ENCODE measurements around the gene POLR2J3.
"Not testable (repeated sequence)": the region's sequence is repeated elsewhere in the genome, so short reads cannot be mapped to it uniquely, and the experiment has no call there.

The POLR2J3 gene

DNA sequence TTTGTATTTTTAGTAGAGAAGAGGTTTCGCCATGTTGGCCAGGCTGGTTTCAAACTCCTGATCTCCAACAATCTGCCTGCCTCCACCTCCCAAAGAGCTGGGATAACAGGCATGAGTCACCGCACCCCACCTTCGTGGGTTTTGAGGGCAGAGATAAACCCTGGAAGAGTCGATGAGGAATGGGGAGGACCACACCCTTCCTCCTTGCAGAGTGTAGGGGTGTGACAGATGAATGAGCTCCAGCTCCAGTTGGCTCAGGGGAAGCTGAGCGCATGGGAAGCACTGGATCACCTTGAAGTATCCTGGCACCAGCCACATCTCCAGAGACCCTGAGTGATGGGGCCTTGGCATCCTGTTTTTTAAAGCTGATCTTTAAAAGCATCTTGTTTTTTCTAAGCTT, 11.1 kb upstream of the POLR2J3 start:
- not testable (repeated sequence) for DNase-seq (ENCODE audit: low read depth)

DNA sequence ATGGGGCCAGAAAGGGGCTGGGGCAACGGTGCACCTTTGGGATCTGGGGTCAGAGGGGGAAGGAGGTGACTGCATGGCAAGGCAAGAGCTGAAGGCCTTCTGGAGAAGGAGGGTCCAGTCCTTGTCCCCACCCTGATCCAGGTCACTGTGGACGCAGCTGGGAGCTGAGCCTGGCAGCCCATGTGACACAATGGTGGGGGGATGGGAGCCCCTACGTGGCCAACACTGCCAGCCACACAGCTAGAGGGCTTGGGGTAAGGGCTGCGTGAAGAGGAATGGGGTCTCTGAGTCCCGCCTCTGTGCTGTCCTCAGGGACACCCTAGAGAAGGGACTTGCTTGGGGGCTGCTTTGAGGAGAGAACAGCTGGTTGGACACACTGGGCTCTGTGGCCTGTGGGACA, 9.3 kb upstream of the POLR2J3 start:
- DNase-seq (ENCODE audit: low read depth) = not testable (repeated sequence)

DNA sequence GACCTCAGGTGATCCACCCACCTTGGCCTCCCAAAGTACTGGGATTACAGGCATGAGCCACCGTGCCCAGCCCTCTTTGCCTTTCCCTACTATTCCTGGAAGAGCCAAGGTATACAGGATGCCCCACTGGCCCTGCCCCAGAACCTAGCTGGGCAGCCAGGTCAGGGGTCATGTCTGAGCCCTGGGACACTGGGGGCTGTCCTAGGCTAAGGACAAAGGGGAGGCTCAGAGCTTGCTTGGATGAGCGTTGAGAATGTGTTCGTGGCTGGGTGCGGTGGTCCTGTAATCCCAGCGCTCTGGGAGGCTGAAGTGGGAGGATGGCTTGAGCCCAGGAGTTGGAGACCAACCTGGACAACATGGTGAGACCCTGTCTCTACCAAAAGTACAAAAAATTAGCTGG, 6.1 kb upstream of the POLR2J3 start:
- DNase-seq (ENCODE audit: low read depth) = not testable (repeated sequence)

DNA sequence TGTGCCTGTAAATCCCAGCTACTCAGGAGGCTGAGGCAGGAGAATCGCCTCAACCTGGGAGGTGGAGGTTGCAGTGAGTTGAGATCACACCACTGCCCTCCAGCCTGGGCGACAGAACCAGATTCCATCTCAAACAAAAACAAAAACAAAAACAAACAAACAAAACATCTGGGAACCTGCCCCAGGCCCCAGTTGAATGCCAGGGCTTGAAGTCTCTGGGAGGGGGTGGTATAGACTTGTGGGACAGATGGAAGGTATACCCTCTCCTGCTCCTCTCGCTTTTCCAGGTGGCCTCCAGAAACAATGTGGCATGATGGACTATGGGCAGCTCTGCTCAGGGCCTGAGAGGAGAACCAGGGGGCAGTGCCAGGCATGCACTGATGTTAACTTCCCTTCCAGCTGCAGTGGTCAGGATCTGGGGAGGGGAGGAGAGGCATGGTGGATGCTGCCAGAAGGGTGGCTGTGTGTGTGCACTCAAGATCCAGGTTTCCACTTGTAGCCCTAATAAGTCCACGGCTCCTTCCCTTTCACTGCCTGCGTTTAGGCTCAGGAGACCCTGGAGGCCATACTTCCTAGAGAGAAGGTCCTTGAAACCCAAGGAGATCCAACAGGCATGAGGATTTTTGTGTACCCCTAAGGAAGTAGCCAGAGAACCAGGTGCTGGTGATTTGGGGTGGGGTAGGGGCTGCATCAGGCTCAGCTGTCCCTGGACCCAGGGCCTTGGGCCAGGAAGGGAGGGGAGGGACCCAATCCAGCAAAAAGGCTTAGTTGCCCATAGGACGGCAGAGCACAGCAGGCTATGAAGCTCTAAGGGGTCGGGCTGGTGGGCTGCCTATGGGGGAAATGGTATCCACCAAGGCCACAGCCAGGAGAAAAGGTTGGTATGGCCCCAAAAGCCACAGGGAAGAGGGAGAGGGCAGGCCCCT, 5.2 kb upstream of the POLR2J3 start:
- not testable (repeated sequence) for DNase-seq (ENCODE audit: low read depth)

DNA sequence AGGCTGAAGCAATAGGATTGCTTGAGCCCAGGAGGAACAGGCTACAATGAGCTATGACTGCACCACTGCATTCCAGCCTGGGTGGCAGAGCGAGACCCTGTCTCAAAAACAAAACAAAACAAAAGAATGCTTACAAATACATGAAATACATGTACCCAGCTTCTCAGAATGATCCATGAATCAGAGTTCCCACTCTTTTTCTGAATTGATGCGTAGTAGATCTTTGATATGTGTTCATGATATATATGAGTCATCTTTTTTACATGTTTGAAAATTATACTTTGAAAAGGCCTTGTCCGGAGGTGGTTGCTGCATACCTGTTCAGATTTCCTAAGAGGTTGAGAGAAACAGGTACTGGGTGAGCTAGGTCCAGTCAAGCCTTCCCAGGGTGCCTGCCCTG, 4.0 kb upstream of the POLR2J3 start:
- not testable (repeated sequence) for DNase-seq (ENCODE audit: low read depth)

DNA sequence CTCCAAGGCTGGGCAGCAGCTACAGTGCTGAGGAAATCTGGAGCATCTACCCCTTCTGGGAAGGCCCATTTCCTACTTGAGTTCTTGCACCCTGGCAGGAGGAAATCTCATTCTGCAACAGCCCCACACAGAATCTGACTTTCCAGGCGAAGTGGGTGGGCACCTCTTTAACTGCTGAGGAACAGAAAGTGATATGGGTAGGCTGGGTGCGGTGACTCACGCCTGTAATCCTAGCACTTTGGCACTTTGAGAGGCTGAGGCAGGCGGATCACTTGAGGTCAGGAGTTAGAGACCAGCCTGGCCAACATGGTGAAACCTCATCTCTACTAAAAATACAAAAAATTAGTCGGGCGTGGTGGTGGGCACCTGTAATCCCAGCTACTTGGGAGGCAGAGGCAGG, 2.2 kb upstream of the POLR2J3 start:
- DNase-seq (ENCODE audit: low read depth) = not testable (repeated sequence)

DNA sequence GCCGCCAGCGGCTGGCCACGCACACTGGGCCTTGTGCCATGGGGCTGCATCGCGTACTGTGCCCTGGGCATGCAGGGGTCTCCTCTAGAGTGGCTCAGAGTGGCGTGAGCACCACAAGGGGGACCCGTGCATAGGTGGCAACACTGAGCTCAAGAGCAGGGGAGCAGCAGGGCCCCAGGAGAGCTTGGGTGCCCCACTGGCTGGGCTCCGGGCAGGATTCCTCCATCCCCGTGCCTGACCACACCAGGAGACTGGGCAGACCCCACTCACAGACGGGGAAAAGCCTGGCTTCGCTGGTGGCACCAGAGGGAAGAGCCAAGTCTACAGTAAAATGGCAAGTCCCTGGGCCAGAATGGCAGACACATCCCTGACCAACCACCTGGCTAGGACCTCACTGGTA, 3.8 kb downstream of the POLR2J3 start:
- not testable (repeated sequence) for DNase-seq (ENCODE audit: low read depth)

DNA sequence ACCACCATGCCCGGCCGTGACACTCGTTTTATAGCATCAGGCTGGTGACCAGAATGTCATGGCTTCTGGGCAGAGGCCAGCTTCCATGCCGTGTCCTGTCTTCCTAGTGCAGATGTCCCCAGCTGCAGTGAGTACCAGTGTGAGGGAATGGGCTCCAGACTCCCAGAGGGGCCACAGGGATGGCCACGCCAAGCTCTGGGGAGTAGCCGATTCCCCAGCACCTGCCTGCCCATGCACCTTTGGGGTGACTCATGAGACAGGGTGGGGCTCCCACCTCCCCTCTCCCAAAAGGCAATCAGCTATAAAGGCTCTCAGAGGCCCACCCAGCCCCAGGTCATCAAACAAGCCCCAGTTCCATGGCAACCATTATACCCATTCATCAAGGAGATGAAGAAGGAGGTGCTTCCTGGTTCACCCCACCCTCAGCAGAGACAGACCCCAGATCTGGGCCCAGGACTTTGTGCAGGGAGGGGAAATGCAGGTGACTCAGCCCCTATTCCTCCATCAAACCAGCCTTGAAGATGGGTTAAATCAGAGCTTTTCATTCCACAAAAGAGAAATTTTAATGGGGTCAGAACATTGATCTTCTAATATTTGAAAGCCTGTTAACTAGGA, 21.5 kb downstream of the POLR2J3 start, which contains the start of gene SPDYE2:
SPDYE2 (plus strand) TSS at position 419 of the 615 bp plus-strand sequence. CDS start 2,030 bp downstream, outside the sequence.
- not testable (repeated sequence) for DNase-seq (ENCODE audit: low read depth)

DNA sequence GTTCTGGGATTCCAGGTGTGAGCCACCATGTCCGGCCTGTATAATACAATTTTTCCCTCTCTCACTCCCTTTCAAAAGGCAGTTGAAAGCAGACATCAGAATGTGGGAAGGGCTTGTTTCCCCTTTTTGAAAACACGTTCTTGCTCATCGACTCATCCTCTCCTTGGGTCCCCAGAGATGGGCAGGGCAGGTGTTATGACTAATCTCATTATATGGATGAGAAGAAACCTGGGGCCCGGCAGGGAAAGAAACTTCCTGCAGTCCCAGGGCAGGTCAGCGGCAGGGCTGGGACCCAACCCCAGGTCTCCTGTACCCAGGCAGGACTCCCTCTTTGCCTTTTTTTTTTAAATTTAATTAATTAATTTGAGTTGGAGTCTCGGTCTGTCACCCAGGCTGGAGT, 26.0 kb downstream of the POLR2J3 start:
- not testable (repeated sequence) for DNase-seq (ENCODE audit: low read depth)

DNA sequence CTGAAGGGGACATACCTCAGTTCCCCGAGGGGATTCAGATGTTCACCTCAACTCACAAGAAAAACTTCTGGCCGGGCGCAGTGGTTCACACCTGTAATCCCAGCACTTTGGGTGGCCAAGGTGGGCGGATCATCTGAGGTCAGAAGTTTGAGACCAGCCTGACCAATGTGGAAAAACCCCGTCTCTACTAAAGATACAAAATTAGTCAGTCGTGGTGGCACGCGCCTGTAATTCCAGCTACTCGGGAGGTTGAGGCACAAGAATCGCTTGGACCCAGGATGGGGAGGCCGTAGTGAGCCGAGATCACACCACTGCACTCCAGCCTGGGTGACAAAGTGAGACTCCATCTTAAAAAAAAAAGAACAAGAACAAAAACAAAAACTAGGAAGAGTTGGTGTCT, 27.1 kb downstream of the POLR2J3 start:
- DNase-seq (ENCODE audit: low read depth) = not testable (repeated sequence)

DNA sequence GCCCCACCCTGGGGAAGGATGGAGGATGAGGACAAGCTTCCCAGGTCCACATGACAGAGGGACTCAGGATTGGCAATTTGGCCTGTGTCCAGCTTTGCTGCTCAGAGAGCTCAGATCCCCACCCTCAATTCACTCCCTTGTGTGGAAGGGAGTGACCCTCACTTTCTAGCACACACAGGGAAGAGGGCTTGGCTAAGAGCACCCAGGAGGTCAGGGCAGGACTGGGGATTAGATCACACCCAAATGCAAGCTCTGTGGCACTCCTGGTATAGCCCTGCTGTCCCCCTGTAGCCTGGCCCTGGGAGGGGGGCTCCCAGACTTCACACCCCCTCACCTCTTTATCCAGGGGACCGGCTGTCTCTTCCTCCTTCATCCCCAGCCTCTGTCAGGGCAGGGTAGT, 28.0 kb downstream of the POLR2J3 start:
- DNase-seq (ENCODE audit: low read depth) = not testable (repeated sequence)

DNA sequence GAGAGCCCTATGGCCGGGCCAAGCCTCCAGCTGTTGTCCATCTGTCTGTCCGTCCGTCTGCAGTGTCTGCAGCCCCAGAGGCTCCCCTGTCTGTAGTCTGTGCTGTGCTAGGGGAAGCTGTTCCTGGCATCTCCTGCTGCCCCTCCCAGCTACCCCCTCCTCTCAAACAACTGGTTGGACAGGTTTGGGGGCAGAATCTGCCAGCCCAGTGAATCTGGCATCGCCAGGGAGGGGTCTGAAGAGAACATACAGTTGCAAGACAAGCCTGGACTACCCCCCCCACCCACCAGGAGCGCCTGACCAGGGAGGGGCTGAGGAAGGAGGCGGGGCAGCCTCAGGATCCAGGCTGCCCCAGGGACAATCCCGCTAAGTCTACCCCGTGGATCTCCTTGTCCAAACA, 28.8 kb downstream of the POLR2J3 start, which contains the start of gene UPK3BL2:
UPK3BL2 (minus strand) TSS at position 101 of the 400 bp plus-strand sequence; CDS start at position 41, 60 bp downstream.
- not testable (repeated sequence) for DNase-seq (ENCODE audit: low read depth)

DNA sequence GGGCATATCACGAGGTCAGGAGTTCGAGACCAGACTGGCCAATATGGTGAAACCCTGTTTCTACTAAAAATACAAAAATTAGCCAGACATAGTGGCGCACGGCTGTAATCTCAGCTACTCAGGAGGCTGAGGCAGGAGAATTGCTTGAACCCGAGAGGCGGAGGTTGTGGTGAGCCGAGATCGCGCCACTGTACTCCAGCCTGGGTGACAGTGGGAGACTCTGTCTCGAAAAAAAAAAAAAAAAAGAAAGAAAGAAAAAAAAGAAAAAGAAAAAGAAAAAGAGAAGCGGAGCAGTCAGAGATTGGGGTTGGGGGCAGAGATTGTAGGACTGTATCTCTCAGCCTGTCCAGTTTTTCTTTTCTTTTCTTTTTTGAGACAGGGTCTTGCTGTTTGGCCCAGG, 29.6 kb downstream of the POLR2J3 start:
- not testable (repeated sequence) for DNase-seq (ENCODE audit: low read depth)

DNA sequence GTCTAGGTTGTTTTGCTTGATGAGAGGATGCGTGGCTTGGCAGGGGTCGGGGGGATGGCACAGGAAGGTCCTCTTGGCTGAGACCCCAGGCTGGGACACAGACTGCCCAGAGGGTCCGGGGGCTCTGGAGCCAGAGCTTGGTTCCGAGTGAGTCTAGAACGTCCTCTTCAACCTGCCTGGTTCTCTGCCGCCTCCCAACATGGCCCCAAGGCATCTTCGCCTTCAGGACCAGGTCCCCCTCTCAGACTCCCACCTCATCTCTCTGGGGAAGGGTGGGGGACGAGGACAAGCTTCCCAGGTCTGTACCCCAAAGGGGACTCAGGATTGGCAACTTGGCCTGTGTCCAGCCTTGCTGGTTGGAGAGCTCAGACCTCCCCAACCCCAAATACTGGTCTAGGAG, 30.3 kb downstream of the POLR2J3 start:
- not testable (repeated sequence) for DNase-seq (ENCODE audit: low read depth)

DNA sequence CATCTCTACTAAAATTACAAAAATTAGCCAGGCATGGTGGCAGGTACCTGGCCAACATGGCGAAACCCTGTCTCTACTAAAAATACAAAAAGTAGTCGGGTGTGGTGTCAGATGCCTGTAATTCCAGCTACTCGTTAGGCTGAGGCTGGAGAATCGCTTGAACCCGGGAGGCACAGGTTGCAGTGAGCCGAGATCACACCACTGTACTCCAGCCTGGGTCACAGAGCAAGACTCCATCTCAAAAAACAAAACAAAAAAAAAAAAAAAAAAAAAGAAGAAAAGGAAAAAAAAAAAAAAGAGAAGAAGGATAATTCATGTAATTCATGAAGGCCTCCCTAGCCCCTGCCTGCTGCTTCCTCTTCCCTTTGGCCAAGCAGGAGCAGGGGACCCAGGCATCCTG, 31.8 kb downstream of the POLR2J3 start:
- DNase-seq (ENCODE audit: low read depth) = not testable (repeated sequence)

DNA sequence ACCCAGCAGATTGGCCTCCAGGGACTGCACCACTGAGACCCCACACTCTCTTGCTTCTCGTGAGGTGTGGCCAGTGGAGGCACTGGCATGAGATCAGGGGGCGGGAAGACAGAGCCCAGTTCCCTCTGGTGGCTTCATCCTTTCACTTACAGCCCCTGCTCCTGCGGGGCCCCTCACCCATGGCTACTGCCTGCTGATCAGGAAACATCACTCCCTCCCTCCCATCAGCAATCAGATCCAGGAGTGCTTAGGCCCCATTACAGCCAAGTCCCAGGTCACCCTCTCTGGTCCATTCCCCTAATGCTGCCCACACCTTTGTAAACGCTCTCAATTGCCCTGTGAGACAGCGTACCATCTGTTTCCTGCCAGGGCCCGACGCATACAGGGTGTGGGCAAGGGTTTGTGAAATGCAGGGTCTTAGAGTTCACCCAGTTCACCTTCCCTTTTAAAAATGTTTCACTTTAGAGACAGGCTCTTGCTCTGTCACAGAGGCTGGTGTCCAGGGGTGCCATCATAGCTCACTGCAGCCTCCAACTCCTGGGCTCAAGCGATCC, 37.2 kb downstream of the POLR2J3 start:
- DNase-seq (ENCODE audit: low read depth) = not testable (repeated sequence)

DNA sequence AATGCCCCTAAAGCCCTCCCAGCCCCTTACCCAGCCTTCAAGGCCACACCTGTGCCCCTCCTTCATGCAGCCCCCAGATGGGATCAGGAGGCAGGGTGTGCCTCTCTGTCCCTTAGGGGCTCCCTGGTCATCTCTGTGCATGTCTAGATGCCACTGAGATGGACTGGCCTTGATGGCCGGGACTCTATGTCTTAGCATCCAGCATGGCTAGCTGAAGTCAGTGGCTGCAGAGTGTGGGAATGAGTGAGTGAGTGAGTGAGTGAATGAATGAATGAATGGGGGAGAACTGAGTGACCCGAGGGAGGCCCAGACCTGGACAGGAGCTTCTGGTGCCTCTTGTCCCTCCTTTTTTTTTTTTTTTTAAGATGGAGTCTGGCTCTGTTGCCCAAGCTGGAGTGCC, 40.3 kb downstream of the POLR2J3 start:
- DNase-seq (ENCODE audit: low read depth) = not testable (repeated sequence)

DNA sequence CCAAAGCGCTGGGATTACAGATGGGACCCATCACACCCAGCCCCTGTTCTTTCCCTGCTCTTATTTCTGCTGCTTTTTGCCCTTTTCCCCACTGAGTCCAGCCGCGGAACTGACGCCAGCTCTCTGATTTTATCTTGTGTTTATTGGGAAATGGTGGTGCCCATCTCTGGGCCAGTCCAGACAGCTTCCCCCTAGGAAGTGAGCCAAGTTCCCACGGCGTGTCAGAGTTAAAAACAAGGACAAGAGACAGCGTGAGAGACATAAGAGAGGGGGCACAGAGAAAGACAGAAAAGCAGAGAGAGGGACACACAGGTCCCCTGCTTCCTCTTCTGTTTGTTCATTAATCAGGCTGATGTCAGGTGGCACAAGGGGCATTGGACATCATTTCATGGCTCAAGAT, 40.8 kb downstream of the POLR2J3 start:
- not testable (repeated sequence) for DNase-seq (ENCODE audit: low read depth)

DNA sequence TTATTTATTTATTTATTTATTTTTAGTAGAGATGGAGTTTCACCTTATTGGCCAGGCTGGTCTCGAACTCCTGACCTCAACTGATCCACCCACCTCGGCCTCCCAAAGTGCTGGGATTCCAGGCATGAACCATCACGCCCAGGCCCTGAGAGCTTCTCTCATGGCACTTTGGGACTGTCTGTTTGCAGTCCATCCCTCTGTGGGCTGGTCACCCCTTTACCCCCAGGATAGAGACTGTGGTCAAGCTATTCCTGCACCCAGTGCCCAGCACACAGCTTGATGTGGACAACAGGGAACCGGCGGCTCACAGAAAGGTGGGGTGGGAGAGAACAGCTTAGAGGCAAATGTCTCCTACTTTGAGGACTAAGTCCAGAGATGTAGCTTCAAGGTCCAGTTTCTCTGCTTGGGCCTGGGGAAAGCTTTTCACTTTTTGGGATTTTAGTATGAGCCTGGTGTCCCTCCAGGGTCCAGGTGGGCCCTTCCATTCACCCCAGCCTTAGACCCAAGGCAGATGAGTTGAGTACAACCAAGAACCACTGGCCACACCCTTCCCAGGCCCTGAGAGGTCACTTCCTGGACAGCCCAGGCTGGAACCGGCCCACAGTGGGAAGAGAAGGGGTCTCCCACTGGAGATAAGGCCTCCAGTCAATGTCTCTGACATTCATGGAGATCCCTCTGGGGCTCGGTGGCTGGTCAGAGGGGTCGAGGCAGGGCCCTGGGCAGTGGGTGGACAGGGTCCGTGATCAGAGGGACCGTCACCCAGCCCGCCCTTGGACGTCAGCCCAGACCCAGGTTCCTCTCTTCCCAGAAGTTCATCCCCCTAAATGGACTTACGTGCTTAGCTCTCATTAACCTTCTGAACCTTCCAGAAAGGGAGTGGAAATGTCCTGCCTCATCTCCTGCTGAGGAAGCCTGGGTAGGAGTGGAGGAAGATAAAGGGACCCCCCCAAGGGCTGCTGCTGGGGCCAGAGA, 44.3 kb downstream of the POLR2J3 start:
- not testable (repeated sequence) for DNase-seq (ENCODE audit: low read depth)

DNA sequence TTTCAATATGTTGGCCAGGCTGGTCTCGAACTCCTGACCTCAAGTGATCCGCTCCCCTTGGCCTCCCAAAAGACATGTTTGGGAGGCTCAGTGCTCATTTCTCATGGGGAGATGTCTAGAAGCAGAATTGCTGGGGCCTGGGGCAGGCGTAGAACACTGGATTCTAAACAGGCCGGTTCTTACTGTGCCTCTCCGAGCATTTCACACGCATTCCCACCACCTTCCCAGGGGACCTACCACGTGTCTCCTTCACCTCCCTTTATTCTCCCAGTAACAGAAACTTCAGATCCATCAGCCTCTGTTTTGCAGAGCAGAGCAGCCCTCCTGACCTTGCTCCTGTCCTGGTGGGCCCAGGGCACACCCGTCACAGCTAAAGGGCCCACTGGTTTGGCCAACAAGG, 45.2 kb downstream of the POLR2J3 start:
- not testable (repeated sequence) for DNase-seq (ENCODE audit: low read depth)

DNA sequence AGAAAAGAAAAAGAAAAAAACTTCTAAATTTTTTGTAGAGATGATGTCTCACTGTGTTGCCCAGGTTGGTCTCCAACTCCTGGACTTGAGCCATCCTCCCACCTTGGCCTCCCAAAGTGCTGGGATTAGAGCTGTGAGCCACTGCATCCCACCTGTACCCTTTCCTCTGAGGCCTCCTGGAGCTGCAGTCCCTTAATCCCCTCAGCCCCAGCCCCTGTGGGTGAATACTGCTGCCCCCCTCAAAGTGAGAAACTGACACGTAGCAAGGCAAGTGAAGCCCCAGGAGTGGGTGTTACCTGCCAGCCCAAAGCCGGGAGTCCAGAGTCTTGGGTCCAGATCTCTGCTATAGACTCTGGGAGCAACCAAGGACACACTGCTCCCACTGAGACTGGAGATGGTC, 47.6 kb downstream of the POLR2J3 start:
- DNase-seq (ENCODE audit: low read depth) = not testable (repeated sequence)
